HG03025 (cell line): ENCODE measurements around the gene DDX28.
"Not testable (repeated sequence)": the region's sequence is repeated elsewhere in the genome, so short reads cannot be mapped to it uniquely, and the experiment has no call there.

Experiments used
- ATAC-seq: cut with Tn5 transposase; IDR thresholded peaks from one replicate; pipeline ENCODE4 v1.9.1; 2021; ENCODE audit warnings: mild to moderate bottlenecking, moderate library complexity; ENCODE audit not compliant: unreplicated experiment, low FRiP score

The DDX28 gene

DNA sequence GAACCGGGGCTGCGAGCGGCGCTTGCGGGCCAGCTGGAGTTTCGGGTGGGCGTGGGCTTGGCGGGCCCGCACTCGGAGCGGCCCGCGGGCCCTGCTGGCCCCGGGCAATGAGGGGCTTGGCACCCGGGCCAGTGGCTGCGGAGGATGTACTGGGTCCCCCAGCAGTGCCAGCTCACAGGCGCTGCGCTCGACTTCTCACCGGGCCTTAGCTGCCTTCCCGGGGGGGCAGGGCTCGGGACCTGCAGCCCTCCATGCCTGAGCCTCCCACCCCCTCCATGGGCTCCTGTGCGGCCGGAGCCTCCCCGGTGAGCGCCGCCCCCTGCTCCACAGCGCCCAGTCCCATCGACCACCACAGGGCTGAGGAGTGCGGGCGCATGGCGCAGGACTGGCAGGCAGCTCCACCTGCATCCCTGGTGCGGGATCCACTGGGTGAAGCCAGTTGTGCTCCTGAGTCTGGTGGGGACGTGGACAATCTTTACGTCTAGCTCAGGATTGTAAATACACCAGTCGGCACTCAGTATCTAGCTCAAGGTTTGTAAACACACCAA lies 24.7 kb downstream of the DDX28 start:
- not testable (repeated sequence) for ATAC-seq

DNA sequence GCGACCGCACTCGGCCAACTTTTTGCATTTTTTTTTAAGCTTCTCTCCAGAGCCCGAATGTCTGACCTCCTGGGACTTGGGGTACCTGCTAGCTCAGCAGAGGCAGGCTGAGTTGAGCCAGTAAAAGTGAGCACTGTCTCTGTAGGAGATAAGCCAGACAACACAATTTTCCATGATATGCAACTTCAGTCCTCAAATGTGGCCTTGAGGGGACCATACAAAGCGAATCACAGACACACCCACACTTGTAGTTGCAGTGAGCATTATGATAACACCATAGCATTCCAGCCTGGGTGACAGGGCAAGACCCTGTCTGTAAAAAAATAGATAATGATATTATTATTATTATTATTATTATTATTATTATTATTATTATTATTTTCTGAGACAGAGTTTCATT lies 26.4 kb downstream of the DDX28 start:
- no peak for ATAC-seq

DNA sequence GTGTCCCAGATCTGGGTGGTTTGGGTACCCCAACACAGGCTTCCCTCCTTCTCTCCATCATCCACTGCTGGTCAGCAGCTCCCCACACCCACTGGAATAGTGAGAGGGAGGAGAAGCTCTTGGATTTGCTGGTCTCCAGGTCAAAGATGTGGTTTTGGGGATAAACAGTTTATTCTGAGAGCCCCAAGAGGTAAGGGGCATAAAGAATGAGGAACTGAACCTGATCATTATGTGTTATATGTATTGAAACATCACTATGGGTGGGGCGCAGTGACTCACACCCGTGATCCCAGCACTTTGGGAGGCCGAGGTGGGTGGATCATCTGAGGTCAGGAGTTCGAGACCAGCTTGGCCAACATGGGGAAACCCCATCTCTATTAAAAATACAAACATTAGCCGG lies 27.6 kb downstream of the DDX28 start:
- no peak for ATAC-seq

DNA sequence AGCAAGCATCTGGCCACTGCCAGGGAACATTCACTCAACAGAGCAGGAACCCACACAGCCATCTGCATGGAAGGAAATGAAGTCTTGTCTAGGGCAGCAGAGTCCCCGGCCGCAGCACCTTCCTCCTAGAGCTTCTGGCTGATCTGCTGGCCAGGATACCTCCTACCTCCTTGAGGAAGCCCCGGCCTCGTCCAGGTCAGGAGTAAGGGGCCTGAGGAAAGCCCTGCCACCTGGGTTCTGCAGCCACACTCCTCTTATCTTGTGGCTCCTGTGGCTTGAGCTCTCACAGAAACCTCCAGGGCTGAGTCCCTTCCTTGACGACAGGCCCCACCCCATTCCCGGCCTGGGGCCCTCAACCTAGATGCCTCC lies 29.0 kb downstream of the DDX28 start:
- ATAC-seq, result not testable (repeated sequence)

DNA sequence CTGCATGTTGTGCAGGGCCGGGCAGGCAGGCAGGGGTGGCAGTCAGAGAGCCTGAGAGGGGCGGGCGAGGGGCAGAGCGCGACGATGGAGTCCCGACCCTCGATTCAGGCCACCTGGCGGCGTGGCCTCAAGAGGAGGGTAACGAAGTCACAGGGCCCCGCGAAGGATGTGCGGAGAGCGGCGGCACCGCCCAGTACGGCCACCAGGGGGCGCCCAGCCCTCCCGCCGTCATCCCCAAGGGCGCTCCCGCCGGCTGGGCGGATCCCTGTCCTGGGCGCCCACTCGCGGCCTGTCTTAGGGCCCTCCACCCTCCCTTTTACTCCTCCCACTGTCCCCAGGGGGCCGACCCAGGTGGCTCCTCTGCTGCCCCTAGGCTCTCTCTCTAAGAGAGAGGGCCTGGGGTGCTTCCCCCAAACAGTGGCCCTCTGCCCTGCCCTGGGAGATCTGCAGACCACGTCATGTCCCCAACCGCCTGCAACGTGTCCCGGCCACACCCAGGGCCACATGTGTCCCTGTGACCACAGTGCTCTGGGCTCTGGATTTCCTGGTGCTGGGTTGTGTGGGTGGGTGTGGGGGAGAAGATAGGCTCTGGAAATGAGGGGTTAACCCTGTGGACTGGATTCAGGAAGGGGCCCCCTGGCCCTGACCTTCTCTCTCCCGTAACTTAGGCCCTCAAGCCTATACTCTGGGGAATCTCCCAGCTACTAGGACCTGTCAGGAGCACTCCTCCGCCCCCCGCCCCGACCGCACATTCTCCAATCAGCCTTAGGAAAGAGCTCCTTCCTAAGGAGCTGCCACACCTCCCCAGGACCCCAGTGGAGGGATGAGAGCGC lies 29.6 kb downstream of the DDX28 start:
- ATAC-seq, result peak; percentile 65

DNA sequence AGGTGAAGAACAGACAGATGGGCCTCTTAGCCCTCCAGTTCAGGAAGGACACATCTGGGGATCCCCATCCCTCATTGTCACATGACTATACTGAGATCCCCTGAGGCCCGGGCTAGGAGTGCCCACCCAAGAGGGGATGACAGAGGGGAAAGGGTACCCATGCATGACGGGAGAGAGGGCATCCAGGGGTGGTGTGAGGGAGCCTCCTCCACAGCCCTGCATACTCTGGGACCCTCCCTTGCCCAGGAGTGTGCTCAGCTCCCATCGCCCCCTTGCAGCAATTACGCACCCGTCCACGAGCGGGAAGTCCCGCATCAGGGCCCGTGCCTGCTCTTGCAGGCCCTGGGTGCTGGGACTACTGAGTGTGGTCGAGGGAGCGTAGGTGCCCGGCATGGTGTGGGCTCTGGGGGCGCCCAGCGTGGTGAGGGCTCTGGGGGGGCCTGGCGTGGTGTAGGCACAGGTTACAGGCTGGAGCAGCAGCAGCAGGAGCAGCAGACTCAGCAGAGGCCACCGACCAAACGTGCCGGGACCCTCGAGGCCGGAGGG lies 30.3 kb downstream of the DDX28 start:
- no peak for ATAC-seq

DNA sequence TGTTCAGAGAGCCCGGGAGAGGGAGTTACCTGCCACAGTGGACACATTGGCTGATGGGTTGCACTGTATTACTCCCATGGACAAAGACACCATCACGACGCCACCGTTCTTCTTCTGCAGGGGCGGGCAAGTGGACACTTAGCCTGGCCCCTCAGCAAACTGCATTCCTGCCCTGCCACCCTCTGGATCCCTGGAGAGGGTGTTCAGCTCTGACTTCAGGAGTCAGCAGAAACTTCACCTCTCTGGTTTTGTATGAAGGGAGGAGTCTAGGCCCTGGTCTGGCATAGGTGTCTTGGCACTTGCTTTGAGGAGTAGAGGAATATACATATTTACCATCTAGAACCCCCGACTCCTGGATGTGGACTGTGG lies 33.0 kb downstream of the DDX28 start:
- no peak for ATAC-seq

DNA sequence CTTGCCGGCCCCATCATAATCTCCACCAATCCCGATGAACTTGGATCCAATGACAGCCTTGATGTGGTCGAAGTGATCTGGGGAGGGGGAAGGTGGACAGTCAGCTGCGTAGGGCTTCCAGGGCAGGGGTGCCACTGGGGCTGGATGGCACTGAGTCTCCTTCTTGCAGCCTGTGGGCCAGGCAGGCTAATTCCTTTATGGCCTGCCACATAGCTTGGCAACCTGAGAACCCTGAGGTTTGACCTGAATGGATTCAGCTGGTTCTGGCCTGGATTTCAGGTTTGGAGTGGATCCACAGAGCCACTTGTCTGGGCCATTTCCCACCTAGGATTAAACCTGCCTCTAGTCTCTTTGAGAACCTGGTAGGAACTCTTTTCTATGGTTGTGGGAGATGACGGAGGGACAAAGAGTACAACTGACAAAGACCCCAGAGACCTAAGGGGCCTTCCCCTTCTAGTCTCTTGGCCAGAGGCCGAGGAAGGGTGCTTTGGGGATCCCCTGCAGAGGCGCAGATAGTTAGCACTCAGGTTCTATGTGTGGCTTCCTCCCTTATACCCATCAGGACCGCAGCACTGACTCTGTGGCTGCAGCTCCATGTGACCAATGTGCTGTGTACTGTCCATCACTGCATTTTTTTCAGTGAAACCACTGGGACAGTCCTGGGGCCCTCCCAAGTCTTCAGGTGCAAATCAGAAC lies 33.6 kb downstream of the DDX28 start:
- no peak for ATAC-seq

DNA sequence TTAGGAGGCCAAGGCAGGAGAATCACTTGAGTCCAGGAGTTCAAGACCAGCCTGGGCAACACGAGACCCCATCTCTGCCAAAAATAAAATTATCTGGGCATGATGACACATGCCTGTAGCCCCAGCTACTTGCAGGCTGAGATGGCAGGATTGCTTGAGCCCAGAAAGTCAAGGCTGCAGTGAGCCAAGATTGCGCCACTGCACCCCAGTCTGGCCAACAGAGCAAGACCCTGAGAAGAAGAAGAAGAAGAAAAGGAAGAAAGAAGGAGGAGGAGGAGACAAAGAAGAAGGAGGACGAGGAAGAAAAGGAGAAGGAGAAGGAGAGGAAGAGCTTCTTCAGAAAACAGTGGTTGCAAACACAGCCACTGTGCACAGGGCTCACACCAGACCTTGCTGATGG lies 34.4 kb downstream of the DDX28 start:
- no peak for ATAC-seq

DNA sequence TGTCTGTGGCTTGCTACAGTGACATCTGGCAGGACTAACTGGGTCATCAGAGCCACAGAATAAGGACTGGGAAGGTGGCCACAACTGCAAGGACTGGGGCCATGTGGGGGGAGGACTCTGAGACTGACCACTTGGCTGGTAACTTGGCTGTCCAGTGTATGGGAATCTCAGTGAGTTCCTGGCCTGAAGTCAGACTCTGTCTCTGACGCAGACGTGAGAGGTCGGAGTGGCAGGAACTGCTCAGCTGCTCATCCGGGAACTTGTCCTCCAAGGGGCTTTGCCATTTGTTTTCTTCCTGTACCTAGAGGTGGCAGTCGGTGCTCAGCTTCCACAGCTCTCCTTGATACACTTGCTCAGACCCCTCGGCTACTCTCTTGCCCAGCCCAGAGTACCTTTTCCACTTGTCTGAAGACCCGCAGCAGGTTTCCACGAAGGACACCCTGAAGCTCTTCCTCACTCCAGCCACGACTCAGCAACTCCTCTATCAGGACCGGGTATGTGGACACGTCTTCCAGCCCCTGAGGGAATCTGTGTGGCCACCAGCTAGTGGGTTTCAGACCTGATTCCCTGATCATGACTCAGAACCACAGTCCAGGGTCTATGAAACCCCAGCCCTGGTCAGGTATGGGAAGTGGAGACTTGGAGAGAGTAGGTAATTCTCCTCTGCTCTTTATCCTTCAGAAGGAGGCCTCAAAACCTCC lies 35.4 kb downstream of the DDX28 start:
- no peak for ATAC-seq

DNA sequence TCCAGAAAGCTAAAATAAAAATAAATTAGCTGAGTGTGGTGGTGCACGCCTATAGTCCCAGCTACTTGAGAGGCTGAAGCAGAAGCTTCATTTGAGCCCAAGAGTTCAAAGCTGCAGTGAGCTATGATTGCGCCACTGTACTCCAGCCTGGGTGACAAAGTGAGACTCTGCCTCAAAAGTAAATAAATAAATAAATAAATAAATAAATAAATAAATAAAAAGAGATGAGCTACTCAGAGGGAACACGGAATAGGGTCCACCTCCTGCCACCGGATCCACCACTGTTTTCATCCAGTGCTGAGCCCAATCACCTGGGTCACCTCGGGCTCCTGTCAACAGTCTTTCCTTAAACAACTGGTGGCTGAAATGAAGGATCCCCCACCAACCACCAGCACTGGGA lies 36.1 kb downstream of the DDX28 start:
- ATAC-seq, result no peak

DNA sequence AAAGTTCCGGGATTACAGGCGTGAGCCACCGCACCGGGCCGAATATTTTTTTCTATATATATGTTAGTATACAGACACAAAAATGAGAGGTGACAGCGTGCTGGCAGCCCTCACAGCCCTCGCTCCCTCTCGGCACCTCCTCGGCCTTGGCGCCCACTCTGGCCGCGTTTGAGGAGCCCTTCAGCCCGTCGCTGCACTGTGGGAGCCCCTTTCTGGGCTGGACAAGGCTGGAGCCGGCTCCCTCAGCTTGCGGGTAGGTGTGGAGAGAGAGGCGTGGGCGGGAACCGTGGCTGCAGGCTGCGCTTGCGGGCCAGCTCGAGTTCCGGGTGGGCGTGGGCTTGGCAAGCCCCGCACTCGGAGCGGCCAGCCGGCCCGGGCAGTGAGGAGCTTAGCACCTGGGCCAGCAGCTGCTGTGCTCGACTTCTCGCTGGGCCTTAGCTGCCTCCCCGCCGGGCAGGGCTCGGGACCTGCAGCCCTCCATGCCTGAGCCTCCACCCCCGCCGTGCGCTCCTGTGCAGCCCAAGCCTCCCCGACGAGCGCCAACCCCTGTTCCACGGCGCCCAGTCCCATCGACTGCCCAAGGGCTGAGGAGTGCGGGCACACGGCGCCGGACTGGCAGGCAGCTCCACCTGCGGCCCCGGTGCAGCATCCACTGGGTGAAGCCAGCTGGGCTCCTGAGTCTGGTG lies 40.9 kb downstream of the DDX28 start:
- ATAC-seq, result no peak

DNA sequence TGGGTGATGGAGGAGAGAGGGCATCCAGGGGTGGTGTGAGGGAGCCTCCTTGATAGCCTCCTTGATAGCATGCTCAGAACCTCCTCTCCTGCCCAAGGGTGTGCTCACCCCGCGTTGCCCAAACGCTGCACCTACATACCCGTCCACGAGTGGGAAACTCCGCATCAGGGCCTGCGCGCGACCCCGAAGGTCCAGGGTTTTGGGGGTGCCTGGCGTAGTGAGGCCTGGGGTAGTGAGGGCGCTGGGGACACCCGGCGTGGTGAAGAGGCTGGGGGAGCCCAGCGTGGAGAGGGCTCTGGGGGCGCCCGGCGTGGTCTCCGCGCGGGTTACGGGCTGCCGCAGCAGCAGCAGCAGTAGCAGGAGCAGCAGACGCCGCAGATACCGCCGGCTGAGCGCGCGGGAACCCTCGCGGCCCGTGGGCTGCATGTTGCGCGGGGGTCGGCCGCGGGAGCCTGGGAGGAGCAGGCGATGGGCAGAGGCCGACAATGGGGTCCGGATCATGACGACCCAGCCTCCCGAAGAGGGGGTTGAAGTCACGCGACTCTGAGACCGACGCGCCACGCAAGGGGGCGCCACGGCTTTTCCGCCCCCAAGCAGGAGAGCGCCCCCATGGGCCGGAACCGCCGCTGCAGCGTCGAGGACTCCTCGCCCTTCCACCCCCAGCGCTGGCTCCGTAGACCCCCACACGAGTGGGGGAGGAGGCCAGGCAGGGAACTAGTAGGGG lies 42.9 kb downstream of the DDX28 start, which contains the start of gene DPEP3:
Gene DPEP3 (minus strand): TSS at position 545 of the 724 bp plus-strand sequence. CDS start 119 bp downstream, at position 426.
- ATAC-seq, result no peak

DNA sequence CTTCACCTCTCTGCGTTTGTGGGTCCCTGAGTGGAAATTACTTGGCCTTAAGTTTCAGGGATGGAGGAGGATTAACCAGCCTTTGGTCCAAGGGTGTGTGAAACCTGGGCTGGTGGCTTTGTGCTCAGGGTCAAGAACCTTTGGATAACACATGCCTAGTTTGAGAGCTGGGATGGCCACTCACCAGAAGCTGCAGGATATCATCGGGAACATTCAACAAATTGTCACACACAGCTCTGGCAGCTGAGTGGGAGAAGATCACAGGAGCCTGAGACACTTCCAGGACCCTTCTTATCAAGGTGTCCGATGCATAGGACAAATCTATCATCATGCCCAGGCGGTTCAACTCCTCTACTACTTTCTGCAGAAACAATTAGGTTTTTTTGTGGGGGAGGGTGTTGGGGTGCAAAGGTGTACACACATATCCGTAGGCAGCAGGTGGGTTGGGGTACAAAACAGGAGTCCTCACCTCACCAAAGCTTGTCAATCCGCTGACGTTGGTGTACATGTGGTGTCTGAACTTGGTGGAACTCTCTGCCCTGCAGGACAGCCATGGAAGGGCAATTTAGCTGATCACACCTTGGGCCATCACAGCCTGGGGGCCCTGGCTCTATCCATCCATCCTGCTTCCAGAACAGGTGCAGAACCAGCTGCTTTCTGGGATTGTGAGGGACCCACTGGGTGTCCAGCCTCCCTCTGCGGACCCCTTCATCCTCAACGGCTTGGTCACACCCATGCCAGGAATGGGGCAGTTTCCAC lies 45.4 kb downstream of the DDX28 start:
- no peak for ATAC-seq

DNA sequence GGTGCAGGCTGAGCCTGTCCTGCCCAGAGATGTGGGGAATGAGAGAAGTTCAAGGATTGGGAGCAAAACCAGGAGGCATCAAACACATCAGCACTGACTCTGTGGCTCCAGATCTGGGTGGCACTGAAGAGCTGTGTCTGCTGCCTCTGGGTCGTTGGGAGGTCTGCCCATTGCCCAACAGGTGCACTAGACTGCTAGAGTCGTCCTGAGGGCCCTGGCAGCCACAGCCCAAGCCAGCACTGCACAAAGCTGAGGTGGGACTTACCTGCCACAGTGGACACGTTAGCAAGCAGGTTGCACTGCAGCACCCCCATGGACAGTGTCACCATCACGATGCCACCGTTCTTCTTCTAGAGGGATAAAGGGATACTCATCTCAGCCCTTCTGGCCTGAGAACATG lies 46.0 kb downstream of the DDX28 start:
- ATAC-seq, result no peak

DNA sequence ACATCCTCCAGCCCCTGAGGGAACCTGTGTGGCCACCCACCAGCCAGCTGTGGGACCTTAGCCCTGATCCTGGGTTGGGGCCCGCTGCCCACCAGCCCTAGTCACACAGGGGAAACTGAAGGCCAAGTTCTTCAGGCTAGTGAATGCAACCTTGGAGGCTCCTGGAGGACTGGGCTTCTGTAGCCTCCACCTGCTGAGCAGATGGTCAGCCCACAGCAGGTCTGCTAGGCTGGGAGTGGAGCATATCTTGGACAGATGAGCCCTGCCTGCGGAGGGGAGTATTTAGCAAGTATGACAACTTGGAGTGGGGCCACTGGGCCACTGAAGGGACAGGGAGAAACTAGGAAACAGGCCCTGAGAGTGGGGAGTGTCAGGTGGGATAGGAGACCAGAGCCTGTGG lies 46.8 kb downstream of the DDX28 start:
- no peak for ATAC-seq

DNA sequence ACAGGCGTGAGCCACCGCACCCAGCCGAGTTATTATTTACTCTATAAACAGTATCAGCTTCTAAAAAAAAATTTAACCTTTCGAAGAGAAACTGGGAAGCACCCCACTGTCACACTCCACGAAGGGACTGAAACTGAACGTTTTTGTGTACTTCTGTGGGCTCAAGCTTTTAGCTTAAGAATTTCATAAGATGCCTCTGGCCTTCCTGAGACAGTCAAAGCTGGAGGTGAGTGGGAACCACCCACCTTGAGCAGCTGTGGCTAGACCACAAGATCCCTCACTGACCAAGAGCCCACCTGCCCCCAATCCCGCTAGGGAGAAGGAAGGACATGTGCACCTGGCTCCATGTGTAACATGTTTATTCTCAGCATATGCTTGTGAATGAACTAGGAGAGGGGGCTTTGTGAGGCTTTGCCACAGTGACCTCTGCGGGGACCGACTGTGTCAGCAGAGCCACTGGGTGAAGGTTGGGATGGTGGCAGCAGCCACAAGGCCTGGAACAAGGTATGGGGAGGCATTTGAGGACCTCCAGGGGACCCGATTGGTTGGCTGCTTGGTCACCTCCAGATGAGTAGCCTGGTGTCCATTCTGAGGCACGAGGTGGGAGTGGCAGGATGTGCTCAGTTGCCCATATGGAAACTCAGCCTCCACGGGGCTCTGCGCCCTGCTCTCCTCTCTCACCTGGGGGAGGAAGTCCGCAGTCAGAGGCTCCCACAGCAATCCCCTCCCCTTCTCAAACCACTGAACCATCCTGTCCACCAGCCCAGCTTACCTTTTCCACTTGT lies 47.5 kb downstream of the DDX28 start:
- no peak for ATAC-seq

DNA sequence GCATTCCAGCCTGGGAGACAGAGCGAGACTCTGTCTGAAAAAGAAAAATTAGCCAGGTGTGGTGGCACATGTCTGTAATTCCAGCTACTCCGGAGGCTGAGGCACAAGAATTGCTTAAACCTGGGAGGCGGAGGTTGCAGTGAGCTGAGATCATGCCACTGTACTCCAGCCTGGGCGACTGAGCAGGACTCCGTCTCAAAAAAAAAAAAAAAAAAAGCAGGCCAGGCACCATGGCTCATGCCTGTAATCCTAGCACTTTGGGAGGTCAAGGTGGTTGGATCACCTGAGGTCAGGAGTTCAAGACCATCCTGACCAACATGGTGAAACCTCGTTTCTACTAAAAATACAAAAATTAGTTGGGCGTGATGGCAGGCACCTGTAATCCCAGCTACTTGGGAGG lies 50.7 kb downstream of the DDX28 start:
- ATAC-seq, result not testable (repeated sequence)
